Kidney (tissue), 14 donors: ENCODE results near the gene DNHD1. TPM values are rescaled to one million over a fixed set of nuclear protein-coding genes. Genes with fewer than 3 reads are reported as not detected.
A peak's percentile ranks its signal among the peaks of the same experiment; 100 is the strongest.

ENCODE experiments used
- DNase-seq, 5 donors: peaks; one replicate each; pipeline ENCODE4 v3.0.0-alpha.2; 2013 to 2020
- FAIRE-seq: peaks from 2 replicates; lab custom pipeline; 2012; peaks lifted over from hg19 to GRCh38; lab: Jason Lieb, UNC
- H3K27ac ChIP-seq, 2 donors: one replicate each; pipeline ENCODE4 v1.7.0; 2013; ENCODE audit warnings: low read depth in 2 of 2, low read length in 2 of 2, inconsistent platforms in 1 of 2
- H3K27me3 ChIP-seq: one replicate; pipeline ENCODE4 v1.7.1; 2013; ENCODE audit warnings: low read length, inconsistent platforms; ENCODE audit not compliant: control insufficient read depth, insufficient read depth
- H3K36me3 ChIP-seq, 3 donors: one replicate each; pipeline versions ENCODE4 v1.7.0 to v1.7.1; 2013; ENCODE audit warnings: low read length in 3 of 3, control low read depth in 1 of 3, inconsistent platforms in 1 of 3; ENCODE audit not compliant: insufficient read depth in 3 of 3, control insufficient read depth in 2 of 3
- H3K4me1 ChIP-seq, 3 donors: one replicate each; pipeline versions ENCODE4 v1.7.0 to v1.7.1; 2013; ENCODE audit warnings: low read length in 3 of 3, inconsistent platforms in 1 of 3, low read depth in 1 of 3; ENCODE audit not compliant: control insufficient read depth in 2 of 3, insufficient read depth in 2 of 3
- H3K4me3 ChIP-seq, 3 donors: one replicate each; pipeline versions ENCODE4 v1.7.0 to v1.8.1; 2013; ENCODE audit warnings: low read length in 3 of 3, control low read depth in 1 of 3, inconsistent platforms in 1 of 3
- H3K9ac ChIP-seq, 3 donors: one replicate each; pipeline versions ENCODE4 v1.7.0 to v1.7.1; 2013; ENCODE audit warnings: low read length in 3 of 3, control low read depth in 1 of 3, inconsistent platforms in 1 of 3
- H3K9me3 ChIP-seq, 3 donors: one replicate each; pipeline versions ENCODE4 v1.7.0 to v1.7.1; 2013; ENCODE audit warnings: low read length in 3 of 3, control low read depth in 1 of 3, inconsistent platforms in 1 of 3; ENCODE audit not compliant: control insufficient read depth in 2 of 3, insufficient read depth in 1 of 3
- CTCF ChIP-seq: IDR thresholded peaks from 3 replicates; pipeline ENCODE4 v1.5.1; 2012; ENCODE audit warnings: mild to moderate bottlenecking, moderate library complexity, borderline replicate concordance; ENCODE audit not compliant: insufficient read depth; ENCODE audit errors: extremely low read depth
- intact Hi-C: fragments of 100-400 bp; cut with DNase I; formaldehyde crosslinking; loops from one replicate; pipeline ENCODE4 v1.11.1; 2022
- polyA plus RNA-seq: library from polyadenylated mRNA; stranded (reverse); fragments of 350-450 nt; fragmentation: Illumina TruSeq; extraction: RNeasy Lipid Tissue Mini Kit (QIAGEN cat#74804); gene quantifications from one replicate; pipeline ENCODE4 v1.2.3, GENCODE V29; 2014; ENCODE audit warnings: low read depth, low replicate concordance; ENCODE audit not compliant: insufficient read depth
- total RNA-seq: library from RNA; stranded (reverse); fragmentation: NEBNext Ultra II Directional; extraction: Animal tissue kit (Norgen Biotek cat#: 25700); gene quantifications from one replicate; pipeline ENCODE4 v1.2.1, GENCODE V29; 2021
- donor health status: control.
- donor health status: control.
- donor health status: control.
- donor health status: control.
- donor health status: control.
- donor health status: DM: yes; HTN: yes; CAD: no.
- donor health status: Normal renal cell carcinoma (clear cell type).

The DNHD1 gene
- total and polyA plus RNA-seq, 2 donors from 2014 or later = 3.5 to 10.1 TPM

- Histone ChIP-seq H3K27ac (no peak overlapping the region), H3K9ac (no peak overlapping the region), H3K27me3 (no peaks in the 10 kb centered on the region), H3K4me3 (no peak overlapping the region), H3K36me3 (peaks cover 3 to 38% (median 27%) of the 10 kb centered on the region in 3 donors), H3K9me3 (no peaks in the 10 kb centered on the region), H3K4me1 (peaks cover 0 to 9% (median 0%) of the 10 kb centered on the region in 3 donors)
- intact Hi-C loops = no loop called here
- no peak for FAIRE-seq
- no peak for DNase-seq
- TF ChIP-seq CTCF = no peak
Observed at GRCh38 chr11:6596239-6596877, 99.3 kb downstream of the DNHD1 start.

GRCh38 chr11:6598555-6598954 is 101.5 kb downstream of the DNHD1 start:
- peaks cover 0 to 11% (median 9%) of the 10 kb centered on the region in 3 donors for H3K4me1 ChIP-seq
- H3K36me3 ChIP-seq = peaks cover 3 to 29% (median 24%) of the 10 kb centered on the region in 3 donors
- no peak for FAIRE-seq
- no peaks in the 10 kb centered on the region for H3K27me3 ChIP-seq
- H3K27ac ChIP-seq = no peak overlapping the region
- intact Hi-C loops = no loop called here
- no peak overlapping the region for H3K9ac ChIP-seq
- no peak overlapping the region for H3K4me3 ChIP-seq
- no peaks in the 10 kb centered on the region for H3K9me3 ChIP-seq
- no peak for DNase-seq
- no peak for TF ChIP-seq CTCF

GRCh38 chr11:6599449-6599848 is 102.4 kb downstream of the DNHD1 start:
- TF ChIP-seq CTCF = no peak
- FAIRE-seq (no peak), DNase-seq (peak in 1 of 5 donors; percentile 9)
- no peaks in the 10 kb centered on the region for H3K27me3 ChIP-seq
- H3K27ac ChIP-seq = no peak overlapping the region
- intact Hi-C loops = no loop called here
- H3K9ac ChIP-seq = no peak overlapping the region
- peaks cover 0 to 12% (median 9%) of the 10 kb centered on the region in 3 donors for H3K4me1 ChIP-seq
- no peak overlapping the region for H3K4me3 ChIP-seq
- no peaks in the 10 kb centered on the region for H3K9me3 ChIP-seq
- H3K36me3 ChIP-seq = peaks cover 3 to 26% (median 21%) of the 10 kb centered on the region in 3 donors
